K562 (cell line): ENCODE results near the gene IL25.

Experiments
- MAFK ChIP-seq: IDR thresholded peaks from 2 replicates; pipeline ENCODE4 v1.6.1; 2011; ENCODE audit warnings: low read length, improper control_type of control experiment
- TF ChIP-seq, protein P1 (sequence below), 2 experiments: fragments of 450-650 bp in 1 of 2; sonication (generic) in 1 of 2; formaldehyde crosslinking in 1 of 2; IDR thresholded peaks in 1 of 2; conservative IDR thresholded peaks in 1 of 2; 2 replicates each; pipeline versions ENCODE4 v1.6.1 to v1.8.1; 2016 to 2023; ENCODE audit warnings: mild to moderate bottlenecking in 2 of 2, moderate library complexity in 2 of 2, inconsistent platforms in 1 of 2, missing genetic modification reagents in 1 of 2

- TF ChIP-seq, protein P1, sequence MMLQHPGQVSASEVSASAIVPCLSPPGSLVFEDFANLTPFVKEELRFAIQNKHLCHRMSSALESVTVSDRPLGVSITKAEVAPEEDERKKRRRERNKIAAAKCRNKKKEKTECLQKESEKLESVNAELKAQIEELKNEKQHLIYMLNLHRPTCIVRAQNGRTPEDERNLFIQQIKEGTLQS (IDR thresholded peaks at IDR 0.05): no peak
- TF ChIP-seq, protein P1 (CRISPR knock-in tag; conservative IDR thresholded peaks at IDR 0.05): no peak
- no peak for TF ChIP-seq MAFK
These were observed 37.5 kb downstream of the IL25 start for GRCh38 chr14:23409966-23410635.
